ENCODE measurements around the gene OR10V1. TPM values are rescaled to one million over a fixed set of nuclear protein-coding genes. Genes with fewer than 3 reads are reported as not detected.

Gene OR10V1
- total RNA-seq, 3 donors from 2014 or later (not counting 1 experiment from before 2014, with no cell fraction given) = not detected

- 78% methylated on average over 3 of the region's 3 CpGs for WGBS (ENCODE audit: insufficient coverage)
- H3K36me3 Mint-ChIP-seq = no peaks in the 10 kb centered on the region
- H3K36me3 ChIP-seq (ENCODE audit: control insufficient read depth, insufficient read depth, low read length) = no peaks in the 10 kb centered on the region
- H3K4me3 ChIP-seq (ENCODE audit: low read length) = no peak overlapping the region
- no peak for DNase-seq
- peaks cover 20 to 21% of the 10 kb centered on the region in 2 donors for H3K27me3 Mint-ChIP-seq (ENCODE audit: low read depth in 2 of 2)
- intact Hi-C loops (cut with micrococcal nuclease) = no loop called here
- H3K27ac Mint-ChIP-seq = no peak overlapping the region
- no peaks in the 10 kb centered on the region for H3K27me3 ChIP-seq (ENCODE audit: control insufficient read depth, insufficient read depth, low read length)
- TF ChIP-seq CTCF (IDR thresholded peaks at IDR 0.05) = no peak
- no peak overlapping the region for H3K27ac ChIP-seq (ENCODE audit: low read length)
- no peak overlapping the region for H3K4me3 Mint-ChIP-seq
- peaks cover 14% of the 10 kb centered on the region in 2 donors for H3K4me1 Mint-ChIP-seq
- peaks cover 7% of the 10 kb centered on the region for H3K4me1 ChIP-seq (ENCODE audit: control insufficient read depth, insufficient read depth, low read length)
- H3K9me3 ChIP-seq (ENCODE audit: control insufficient read depth, insufficient read depth, low read length) = no peaks in the 10 kb centered on the region
- no peaks in the 10 kb centered on the region for H3K9me3 Mint-ChIP-seq
- no peak for ATAC-seq
Observed at GRCh38 chr11:59724066-59724465, 10.4 kb upstream of the OR10V1 start.

DNA sequence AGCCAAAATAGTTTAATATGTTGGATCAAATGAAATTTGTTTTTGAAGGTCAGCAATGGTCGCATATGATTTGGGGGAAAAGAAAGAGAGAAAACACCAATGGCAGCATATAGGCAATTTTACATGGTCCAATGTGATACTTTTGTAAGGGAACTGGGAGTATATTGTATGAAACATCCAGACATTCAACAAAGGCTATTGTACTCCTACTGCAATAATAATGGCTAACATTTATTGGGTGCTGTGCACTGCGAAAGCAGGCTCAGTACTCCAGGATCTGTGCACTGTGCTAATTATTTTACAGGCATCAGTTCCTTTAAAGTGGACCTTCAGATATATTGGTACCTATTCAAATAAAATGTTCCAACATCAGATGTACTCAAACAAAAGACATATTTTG lies 5.9 kb upstream of the OR10V1 start:
- no peak for ATAC-seq
- no peak overlapping the region for H3K4me3 Mint-ChIP-seq
- Histone ChIP-seq H3K9me3 (ENCODE audit: control insufficient read depth, insufficient read depth, low read length) (no peaks in the 10 kb centered on the region), H3K4me1 (ENCODE audit: control insufficient read depth, insufficient read depth, low read length) (no peaks in the 10 kb centered on the region), H3K27me3 (ENCODE audit: control insufficient read depth, insufficient read depth, low read length) (no peaks in the 10 kb centered on the region), H3K4me3 (ENCODE audit: low read length) (no peak overlapping the region), H3K27ac (ENCODE audit: low read length) (no peak overlapping the region), H3K36me3 (ENCODE audit: control insufficient read depth, insufficient read depth, low read length) (no peaks in the 10 kb centered on the region)
- H3K27me3 Mint-ChIP-seq (ENCODE audit: low read depth in 2 of 2) = peaks cover 28 to 52% of the 10 kb centered on the region in 2 donors
- H3K36me3 Mint-ChIP-seq = no peaks in the 10 kb centered on the region
- 83% methylated on average over 2 of the region's 2 CpGs for WGBS (ENCODE audit: insufficient coverage)
- no peak overlapping the region for H3K27ac Mint-ChIP-seq
- H3K4me1 Mint-ChIP-seq = no peaks in the 10 kb centered on the region
- intact Hi-C loops (cut with micrococcal nuclease) = no loop called here
- no peak for DNase-seq
- no peaks in the 10 kb centered on the region for H3K9me3 Mint-ChIP-seq
- TF ChIP-seq CTCF (IDR thresholded peaks at IDR 0.05) = no peak

DNA sequence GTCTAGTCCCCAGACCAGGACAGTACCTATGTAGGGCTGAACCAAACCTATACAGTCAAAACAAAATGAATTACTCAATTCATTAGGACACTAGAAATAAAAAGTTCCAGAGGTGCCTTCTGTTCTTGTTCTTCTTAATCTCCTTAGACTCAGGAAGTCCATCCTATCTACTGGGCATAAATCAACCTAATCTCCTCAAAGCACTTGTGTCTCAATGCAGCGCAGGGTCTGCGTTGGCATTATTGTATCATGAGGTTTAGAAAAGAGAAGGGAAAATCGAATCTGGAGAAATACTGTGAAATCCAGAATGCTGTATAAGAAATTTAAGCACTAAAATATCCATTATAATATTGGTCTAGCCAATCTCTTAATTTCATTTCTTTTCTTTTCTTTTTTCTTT lies 2.4 kb upstream of the OR10V1 start:
- ATAC-seq = no peak
- Mint-ChIP-seq H3K27ac (no peak overlapping the region), H3K36me3 (no peaks in the 10 kb centered on the region), H3K27me3 (ENCODE audit: low read depth in 2 of 2) (peaks cover 21 to 38% of the 10 kb centered on the region in 2 donors), H3K4me1 (no peaks in the 10 kb centered on the region), H3K9me3 (no peaks in the 10 kb centered on the region), H3K4me3 (no peak overlapping the region)
- no peak for TF ChIP-seq CTCF (IDR thresholded peaks at IDR 0.05)
- Histone ChIP-seq H3K27me3 (ENCODE audit: control insufficient read depth, insufficient read depth, low read length) (no peaks in the 10 kb centered on the region), H3K4me1 (ENCODE audit: control insufficient read depth, insufficient read depth, low read length) (no peaks in the 10 kb centered on the region), H3K9me3 (ENCODE audit: control insufficient read depth, insufficient read depth, low read length) (no peaks in the 10 kb centered on the region), H3K4me3 (ENCODE audit: low read length) (no peak overlapping the region), H3K27ac (ENCODE audit: low read length) (no peak overlapping the region), H3K36me3 (ENCODE audit: control insufficient read depth, insufficient read depth, low read length) (no peaks in the 10 kb centered on the region)
- intact Hi-C loops (cut with micrococcal nuclease) = no loop called here
- no CpG with 5 or more reads among the region's 3 CpGs for WGBS (ENCODE audit: insufficient coverage)
- no peak for DNase-seq

DNA sequence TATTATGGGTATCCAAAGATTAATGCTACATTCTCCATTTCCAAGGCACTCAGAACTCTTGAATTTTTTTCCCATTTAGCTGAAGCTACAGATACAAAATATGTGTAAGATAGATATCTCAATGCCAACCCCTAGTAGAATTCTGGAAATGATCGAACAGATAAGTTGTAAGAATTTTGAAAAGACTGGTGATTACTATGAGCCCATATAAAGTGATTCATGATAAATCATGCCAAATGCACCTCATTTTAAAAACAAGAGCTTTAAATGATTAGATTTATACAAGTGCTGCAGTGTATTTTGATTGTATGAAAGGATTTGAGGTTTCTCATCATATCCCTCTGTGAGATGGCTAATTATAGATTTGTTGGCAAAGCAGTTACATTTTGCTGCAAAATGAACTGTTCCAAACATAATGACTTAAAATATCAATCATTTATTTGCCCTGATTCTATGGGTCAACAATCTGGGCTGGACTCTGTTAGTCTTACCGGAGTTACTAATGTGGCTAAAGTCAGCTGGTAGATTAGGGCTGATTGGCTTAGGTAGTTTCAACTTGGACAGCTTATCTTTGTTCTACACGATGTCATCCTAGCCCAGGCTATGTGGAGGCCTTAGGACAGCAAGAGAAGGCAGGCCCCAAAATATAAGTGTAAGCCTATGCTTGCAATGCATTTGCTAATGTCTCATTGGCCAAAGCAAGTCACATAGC lies 3.4 kb downstream of the OR10V1 start:
- TF ChIP-seq CTCF (IDR thresholded peaks at IDR 0.05) = no peak
- Mint-ChIP-seq H3K4me1 (no peaks in the 10 kb centered on the region), H3K9me3 (no peaks in the 10 kb centered on the region), H3K27ac (no peak overlapping the region), H3K4me3 (no peak overlapping the region), H3K36me3 (no peaks in the 10 kb centered on the region), H3K27me3 (ENCODE audit: low read depth in 2 of 2) (peaks cover 20 to 25% of the 10 kb centered on the region in 2 donors)
- 100% methylated on average over 2 of the region's 3 CpGs for WGBS (ENCODE audit: insufficient coverage)
- intact Hi-C loops (cut with micrococcal nuclease) = no loop called here
- DNase-seq (no peak), ATAC-seq (no peak)
- no peak overlapping the region for H3K4me3 ChIP-seq (ENCODE audit: low read length)
- no peaks in the 10 kb centered on the region for H3K4me1 ChIP-seq (ENCODE audit: control insufficient read depth, insufficient read depth, low read length)
- no peaks in the 10 kb centered on the region for H3K36me3 ChIP-seq (ENCODE audit: control insufficient read depth, insufficient read depth, low read length)
- H3K9me3 ChIP-seq (ENCODE audit: control insufficient read depth, insufficient read depth, low read length) = no peaks in the 10 kb centered on the region
- H3K27ac ChIP-seq (ENCODE audit: low read length) = no peak overlapping the region
- no peaks in the 10 kb centered on the region for H3K27me3 ChIP-seq (ENCODE audit: control insufficient read depth, insufficient read depth, low read length)

All from natural killer cell (primary cell).